Activated T-helper 1 cell treated with anti-CD3 and anti-CD28 coated beads, Interleukin-12 subunit alpha, Interleukin-12 subunit beta, Interleukin-2, Interleukin-4 antibody, amounts not matched to agents 30 ng/mL and 10 ng/mL and 1 ng/mL, durations not matched to agents 14 hours and 24 hours and 36 hours (primary cell): ENCODE results near the gene MUC4. TPM values are rescaled to one million over a fixed set of nuclear protein-coding genes. Genes with fewer than 3 reads are reported as not detected.

ENCODE experiments used
- DNase-seq: peaks from one replicate; pipeline ENCODE4 v3.0.0; 2021; ENCODE audit warnings: low spot score
- H3K27ac Mint-ChIP-seq: one replicate; pipeline ENCODE4 v1.8.0; 2021; ENCODE audit warnings: mild to moderate bottlenecking, mixed read lengths
- H3K27me3 Mint-ChIP-seq: one replicate; pipeline ENCODE4 v1.8.0; 2022; ENCODE audit warnings: mild to moderate bottlenecking, moderate library complexity, mixed read lengths; ENCODE audit not compliant: insufficient read depth
- H3K36me3 Mint-ChIP-seq: one replicate; pipeline ENCODE4 v1.8.0; 2021; ENCODE audit warnings: low read depth, mixed read lengths
- H3K4me1 Mint-ChIP-seq: one replicate; pipeline ENCODE4 v1.8.0; 2021; ENCODE audit warnings: low read depth, mixed read lengths
- H3K4me3 Mint-ChIP-seq: one replicate; pipeline ENCODE4 v1.8.0; 2021; ENCODE audit warnings: mild to moderate bottlenecking, moderate library complexity, mixed read lengths
- H3K9me3 Mint-ChIP-seq: one replicate; pipeline ENCODE4 v1.8.0; 2021; ENCODE audit warnings: mixed read lengths
- intact Hi-C: fragments of 100-400 bp; cut with micrococcal nuclease; formaldehyde crosslinking; loops from one replicate; pipeline ENCODE4 v1.15.1; 2024
- total RNA-seq: library from RNA; stranded (reverse); gene quantifications from 2 replicates; pipeline ENCODE4 v1.2.3, GENCODE V29; 2022

The MUC4 gene
- total RNA-seq, 1 donor from 2014 or later = 2.4 TPM

GRCh38 chr3:195763843-195764825 lies 47.6 kb downstream of the MUC4 start:
- intact Hi-C loops = no loop called here

GRCh38 chr3:195763076-195763830 lies 48.5 kb downstream of the MUC4 start:
- H3K4me3 Mint-ChIP-seq = no peak overlapping the region
- no peak for DNase-seq
- H3K27ac Mint-ChIP-seq = no peak overlapping the region
- intact Hi-C loops = no loop called here
- H3K36me3 Mint-ChIP-seq = peaks cover 1% of the 10 kb centered on the region
- H3K9me3 Mint-ChIP-seq = no peaks in the 10 kb centered on the region
- peaks cover 17% of the 10 kb centered on the region for H3K27me3 Mint-ChIP-seq
- no peaks in the 10 kb centered on the region for H3K4me1 Mint-ChIP-seq

More at GRCh38 chr3:195763843-195764825, 47.6 kb downstream of the MUC4 start:
- Mint-ChIP-seq H3K27ac (no peak overlapping the region), H3K27me3 (peaks cover 10% of the 10 kb centered on the region), H3K4me1 (no peaks in the 10 kb centered on the region), H3K9me3 (no peaks in the 10 kb centered on the region), H3K36me3 (peaks cover 1% of the 10 kb centered on the region), H3K4me3 (no peak overlapping the region)
- DNase-seq = no peak

GRCh38 chr3:195762611-195763010 lies 49.1 kb downstream of the MUC4 start:
- peaks cover 4% of the 10 kb centered on the region for H3K4me1 Mint-ChIP-seq
- no peaks in the 10 kb centered on the region for H3K9me3 Mint-ChIP-seq
- peaks cover 21% of the 10 kb centered on the region for H3K27me3 Mint-ChIP-seq
- no peak overlapping the region for H3K4me3 Mint-ChIP-seq
- no peak for DNase-seq
- intact Hi-C loops = no loop called here
- H3K27ac Mint-ChIP-seq = no peak overlapping the region
- peaks cover 1% of the 10 kb centered on the region for H3K36me3 Mint-ChIP-seq

GRCh38 chr3:195762249-195762585 lies 49.5 kb downstream of the MUC4 start:
- H3K27me3 Mint-ChIP-seq = peaks cover 22% of the 10 kb centered on the region
- no peak overlapping the region for H3K27ac Mint-ChIP-seq
- peaks cover 1% of the 10 kb centered on the region for H3K36me3 Mint-ChIP-seq
- H3K4me3 Mint-ChIP-seq = no peak overlapping the region
- no peak for DNase-seq
- peaks cover 5% of the 10 kb centered on the region for H3K4me1 Mint-ChIP-seq
- intact Hi-C loops = no loop called here
- no peaks in the 10 kb centered on the region for H3K9me3 Mint-ChIP-seq

GRCh38 chr3:195761567-195762248 lies 50.0 kb downstream of the MUC4 start:
- no peak overlapping the region for H3K27ac Mint-ChIP-seq
- H3K4me1 Mint-ChIP-seq = peaks cover 10% of the 10 kb centered on the region
- no peaks in the 10 kb centered on the region for H3K9me3 Mint-ChIP-seq
- intact Hi-C loops = no loop called here
- no peak overlapping the region for H3K4me3 Mint-ChIP-seq
- H3K27me3 Mint-ChIP-seq = peaks cover 22% of the 10 kb centered on the region
- peaks cover 1% of the 10 kb centered on the region for H3K36me3 Mint-ChIP-seq
- no peak for DNase-seq

- no peak for DNase-seq
- no peak overlapping the region for H3K4me3 Mint-ChIP-seq
- H3K36me3 Mint-ChIP-seq = peaks cover 1% of the 10 kb centered on the region
- peaks cover 15% of the 10 kb centered on the region for H3K4me1 Mint-ChIP-seq
- intact Hi-C loops = no loop called here
- peaks cover 22% of the 10 kb centered on the region for H3K27me3 Mint-ChIP-seq
- H3K27ac Mint-ChIP-seq = no peak overlapping the region
- H3K9me3 Mint-ChIP-seq = no peaks in the 10 kb centered on the region
Measured at GRCh38 chr3:195761123-195761566, 50.6 kb downstream of the MUC4 start.

- DNase-seq = no peak
- H3K4me1 Mint-ChIP-seq = peaks cover 20% of the 10 kb centered on the region
- H3K36me3 Mint-ChIP-seq = peaks cover 1% of the 10 kb centered on the region
- H3K4me3 Mint-ChIP-seq = no peak overlapping the region
- intact Hi-C loops = no loop called here
- no peaks in the 10 kb centered on the region for H3K9me3 Mint-ChIP-seq
- no peak overlapping the region for H3K27ac Mint-ChIP-seq
- peaks cover 22% of the 10 kb centered on the region for H3K27me3 Mint-ChIP-seq
Measured at GRCh38 chr3:195760345-195761122, 51.2 kb downstream of the MUC4 start.

GRCh38 chr3:195758721-195759353 lies 52.9 kb downstream of the MUC4 start:
- DNase-seq = no peak
- H3K27me3 Mint-ChIP-seq = peaks cover 20% of the 10 kb centered on the region
- no peak overlapping the region for H3K27ac Mint-ChIP-seq
- H3K4me3 Mint-ChIP-seq = no peak overlapping the region
- H3K4me1 Mint-ChIP-seq = peaks cover 20% of the 10 kb centered on the region
- peaks cover 1% of the 10 kb centered on the region for H3K36me3 Mint-ChIP-seq
- intact Hi-C loops = no loop called here
- no peaks in the 10 kb centered on the region for H3K9me3 Mint-ChIP-seq

- intact Hi-C loops = no loop called here
- H3K9me3 Mint-ChIP-seq = no peaks in the 10 kb centered on the region
- no peak for DNase-seq
- no peak overlapping the region for H3K27ac Mint-ChIP-seq
- H3K27me3 Mint-ChIP-seq = peaks cover 20% of the 10 kb centered on the region
- H3K4me3 Mint-ChIP-seq = no peak overlapping the region
- peaks cover 20% of the 10 kb centered on the region for H3K4me1 Mint-ChIP-seq
- H3K36me3 Mint-ChIP-seq = no peaks in the 10 kb centered on the region
Measured at GRCh38 chr3:195757827-195758226, 53.9 kb downstream of the MUC4 start.

GRCh38 chr3:195757438-195757770 lies 54.3 kb downstream of the MUC4 start:
- no peaks in the 10 kb centered on the region for H3K36me3 Mint-ChIP-seq
- DNase-seq = no peak
- peaks cover 20% of the 10 kb centered on the region for H3K27me3 Mint-ChIP-seq
- H3K4me1 Mint-ChIP-seq = peaks cover 20% of the 10 kb centered on the region
- no peak overlapping the region for H3K27ac Mint-ChIP-seq
- H3K9me3 Mint-ChIP-seq = no peaks in the 10 kb centered on the region
- intact Hi-C loops = no loop called here
- H3K4me3 Mint-ChIP-seq = no peak overlapping the region

GRCh38 chr3:195755791-195756676 lies 55.7 kb downstream of the MUC4 start:
- DNase-seq = peak; percentile 44
- Mint-ChIP-seq H3K4me3 (peak overlapping the region; percentile 1), H3K9me3 (no peaks in the 10 kb centered on the region), H3K4me1 (peaks cover 20% of the 10 kb centered on the region), H3K27ac (peak overlapping the region; percentile 32), H3K27me3 (peaks cover 20% of the 10 kb centered on the region), H3K36me3 (no peaks in the 10 kb centered on the region)
- intact Hi-C loops = loop anchor here (1.0 kb wide), 1 partner anchor 48 kb away; no protein-coding TSS in a partner anchor
